HCT116 (cell line): Measurements from ENCODE around the gene DNAJC18. TPM values are rescaled to one million over a fixed set of nuclear protein-coding genes. Genes with fewer than 3 reads are reported as not detected.
"Not testable (repeated sequence)": the region's sequence is repeated elsewhere in the genome, so short reads cannot be mapped to it uniquely, and the experiment has no call there.

Source experiments
- ATAC-seq: fragments of 200-7000 bp; cut with Tn5 transposase; 2 replicates; pipeline ENCODE4 v1.9.1; 2020; ENCODE audit warnings: mild to moderate bottlenecking, moderate library complexity
- BruUV-seq: library from RNA; stranded (reverse); fragments of 400-500 nt; replicated peaks from 2 replicates; lab custom pipeline; 2021; lab: Mats Ljungman, UMichigan
- CTCF ChIA-PET: fragments of 300-600 bp; sonication (Branson Sonifier 250); formaldehyde crosslinking; loops from one replicate; lab custom pipeline; 2021; ENCODE audit warnings: antibody characterized with exemption; lab: Charles Lee
- POLR2A ChIA-PET: fragments of 300-600, 350-600 bp; sonication (Branson Sonifier 250); formaldehyde crosslinking; loops from one replicate; lab custom pipeline; 2021; ENCODE audit warnings: antibody characterized with exemption; lab: Charles Lee
- RAD21 ChIA-PET, 2 experiments: fragments of 300-600 bp; sonication (Branson Sonifier 250); formaldehyde crosslinking; loops; one replicate each; lab custom pipeline; 2023; ENCODE audit warnings: low total read pairs in 2 of 2; ENCODE audit not compliant: uncharacterized antibody in 2 of 2, unreplicated experiment in 2 of 2, low non-redundant PET in 1 of 2; lab: Charles Lee
- DNase-seq: peaks from one replicate; pipeline ENCODE4 v3.0.0-alpha.2; 2010; ENCODE audit warnings: low read depth, low spot score
- H2AFZ ChIP-seq: fragments of 200-600 bp; shearing (Covaris generic), sonication (generic); 2 replicates; pipeline ENCODE4 v1.6.1; 2017; ENCODE audit warnings: low read depth, mixed run types, mixed read lengths, antibody characterized with exemption, low read length; ENCODE audit not compliant: poor library complexity, severe bottlenecking
- H3K27ac ChIP-seq: 2 replicates; pipeline ENCODE4 v1.5.1; 2012; ENCODE audit warnings: low read depth, low read length
- H3K27me3 ChIP-seq: fragments of 200-600 bp; sonication (generic); 2 replicates; pipeline ENCODE4 v1.6.1; 2016; ENCODE audit warnings: mixed run types, low read length, mixed read lengths; ENCODE audit not compliant: insufficient read depth
- H3K36me3 ChIP-seq, 2 experiments: fragments of 200-500 bp in 1 of 2; fragments of 200-600 bp in 1 of 2; sonication (Bioruptor generic) in 1 of 2; sonication (generic) in 1 of 2; 2 replicates each; pipeline versions ENCODE4 v1.5.1 to v1.6.1; 2014 to 2016; ENCODE audit warnings: low read length in 2 of 2, inconsistent platforms in 1 of 2, mixed read lengths in 1 of 2, mixed run types in 1 of 2; ENCODE audit not compliant: insufficient read depth in 2 of 2, control insufficient read depth in 1 of 2
- H3K4me1 ChIP-seq, 2 experiments: fragments of 200-600 bp in 1 of 2; sonication (generic) in 1 of 2; 2 replicates each; pipeline versions ENCODE4 v1.5.1 to v1.6.1; 2012 to 2017; ENCODE audit warnings: low read length in 2 of 2, inconsistent platforms in 1 of 2, mild to moderate bottlenecking in 1 of 2, mixed read lengths in 1 of 2, mixed run types in 1 of 2, moderate library complexity in 1 of 2; ENCODE audit not compliant: insufficient read depth in 2 of 2, control insufficient read depth in 1 of 2
- H3K4me2 ChIP-seq: fragments of 200-600 bp; sonication (generic); 2 replicates; pipeline ENCODE4 v1.6.1; 2017; ENCODE audit warnings: mixed run types, low read length, mixed read lengths
- H3K4me3 ChIP-seq, 2 experiments: fragments of 200-600 bp in 1 of 2; sonication (generic) in 1 of 2; replicated peaks in 1 of 2; 2 replicates each; pipeline ENCODE4 v1.5.1; 2011 to 2016; ENCODE audit warnings: low read length in 2 of 2, control low read depth in 1 of 2, low read depth in 1 of 2, mild to moderate bottlenecking in 1 of 2, mixed read lengths in 1 of 2, mixed run types in 1 of 2
- H3K79me2 ChIP-seq: fragments of 200-600 bp; sonication (generic); 2 replicates; pipeline ENCODE4 v1.6.1; 2017; ENCODE audit warnings: mild to moderate bottlenecking, mixed run types, low read length, moderate library complexity, mixed read lengths; ENCODE audit not compliant: insufficient read depth
- H3K9ac ChIP-seq: fragments of 200-600 bp; sonication (generic); 2 replicates; pipeline ENCODE4 v1.6.1; 2016; ENCODE audit warnings: low read length, mixed read lengths
- H3K9me2 ChIP-seq: fragments of 200-600 bp; sonication (generic), shearing (Covaris generic); 2 replicates; pipeline ENCODE4 v1.6.1; 2017; ENCODE audit warnings: mixed run types, mild to moderate bottlenecking, moderate library complexity; ENCODE audit not compliant: insufficient read depth
- H3K9me3 ChIP-seq, 2 experiments: fragments of 200-500 bp in 1 of 2; fragments of 200-600 bp in 1 of 2; sonication (Bioruptor generic) in 1 of 2; sonication (generic) in 1 of 2; 2 replicates each; pipeline ENCODE4 v1.6.1; 2014 to 2017; ENCODE audit warnings: low read length in 2 of 2, mixed read lengths in 2 of 2, inconsistent platforms in 1 of 2, low read depth in 1 of 2, mild to moderate bottlenecking in 1 of 2, mixed run types in 1 of 2, moderate library complexity in 1 of 2; ENCODE audit not compliant: control insufficient read depth in 1 of 2, insufficient read depth in 1 of 2
- H4K20me1 ChIP-seq: fragments of 200-600 bp; sonication (generic), shearing (Covaris generic); 2 replicates; pipeline ENCODE4 v1.6.1; 2017; ENCODE audit warnings: mixed run types, mild to moderate bottlenecking, moderate library complexity; ENCODE audit not compliant: insufficient read depth
- EZH2 ChIP-seq: fragments of 200-600 bp; sonication (generic); IDR thresholded peaks from 2 replicates; pipeline ENCODE4 v1.6.1; 2017; ENCODE audit warnings: antibody characterized with exemption, mixed run types
- POLR2AphosphoS5 ChIP-seq: IDR thresholded peaks from 2 replicates; pipeline ENCODE4 v1.6.1; 2011; ENCODE audit warnings: mild to moderate bottlenecking, low read depth, low read length, moderate library complexity
- SP1 ChIP-seq: IDR thresholded peaks from 2 replicates; pipeline ENCODE4 v1.6.1; 2012; ENCODE audit warnings: low read depth
- intact Hi-C: fragments of 100-400 bp; cut with micrococcal nuclease; formaldehyde crosslinking; loops from 2 replicates; pipeline ENCODE4 v1.10.0; 2022
- total RNA-seq: library from RNA; stranded (reverse); gene quantifications from one replicate; pipeline ENCODE4 v1.2.1, GENCODE V29; 2021; ENCODE audit not compliant: unreplicated experiment

The DNAJC18 gene
- total RNA-seq, 1 experiment from 2014 or later: 5.7 TPM

DNA sequence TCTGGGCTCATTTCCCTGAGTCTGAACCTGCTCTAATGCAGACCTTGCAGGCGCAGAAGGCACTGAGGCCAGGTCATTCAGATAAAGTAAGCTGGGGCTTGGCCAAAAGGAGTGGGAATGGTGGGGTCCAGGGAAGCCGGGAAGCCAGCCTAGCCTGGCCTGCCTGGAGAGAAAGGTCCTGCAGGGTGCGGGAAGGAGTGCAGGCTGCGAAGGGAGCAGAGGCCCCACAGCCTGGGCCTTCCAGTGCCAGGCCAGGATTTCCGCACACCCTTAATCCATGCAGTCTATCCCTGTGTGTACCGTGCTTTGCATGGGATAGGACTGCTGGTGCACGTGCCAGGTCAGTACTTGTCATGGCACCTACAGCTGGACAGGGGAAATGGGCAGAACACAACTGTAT, 46.9 kb upstream of the DNAJC18 start:
- Histone ChIP-seq H3K79me2 (no peaks in the 10 kb centered on the region), H3K4me2 (no peak overlapping the region), H2AFZ (no peak overlapping the region), H3K9me3 (no peaks in the 10 kb centered on the region), H3K27me3 (no peaks in the 10 kb centered on the region), H3K4me3 (no peak overlapping the region), H3K9ac (no peak overlapping the region), H4K20me1 (no peaks in the 10 kb centered on the region), H3K9me2 (no peaks in the 10 kb centered on the region), H3K27ac (no peak overlapping the region), H3K36me3 (no peaks in the 10 kb centered on the region), H3K4me1 (peaks cover 19 to 23% of the 10 kb centered on the region in 2 experiments)
- no peak for DNase-seq
- ChIA-PET CTCF (no interaction called here), POLR2A (no interaction called here), RAD21 (interaction anchor here in 1 of 2 experiments (0.7 kb wide), 1 partner anchor 62 kb away, joined by 3 read pairs; no protein-coding TSS in a partner anchor)
- intact Hi-C loops: no loop called here
- ATAC-seq: no peak
- BruUV-seq: no TSS peak
- TF ChIP-seq EZH2 (no peak), POLR2AphosphoS5 (no peak)

DNA sequence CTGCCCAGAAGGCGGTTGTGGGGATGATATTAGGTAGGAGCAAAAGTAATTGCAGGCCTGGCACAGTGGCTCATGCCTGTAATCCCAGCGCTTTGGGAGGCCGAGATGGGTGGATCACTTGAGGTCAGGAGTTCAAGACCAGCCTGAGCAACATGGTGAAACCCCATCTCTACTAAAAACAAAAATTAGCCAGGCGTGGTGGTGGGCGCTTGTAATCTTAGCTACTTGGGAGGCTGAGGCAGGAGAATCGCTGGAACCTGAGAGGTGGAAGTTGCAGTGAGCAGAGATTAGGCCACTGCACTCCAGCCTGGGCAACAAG, 43.5 kb upstream of the DNAJC18 start:
- H3K4me2 ChIP-seq: peak overlapping the region; percentile 68
- POLR2A ChIA-PET: interaction anchor here (1.1 to 1.5 kb wide), 4 partner anchors 9 to 78 kb away, joined by 3 to 7 read pairs (median 4); partner anchors contain the start of genes DNAJC18 and UBE2D2
- CTCF ChIA-PET: interaction anchor here (1.8 kb wide), 1 partner anchor 31 kb away, joined by 8 read pairs; no protein-coding TSS in a partner anchor
- intact Hi-C loops, H4K20me1 ChIP-seq, H3K79me2 ChIP-seq, H3K9me3 ChIP-seq, H3K9me2 ChIP-seq, BruUV-seq, H3K36me3 ChIP-seq, H3K27me3 ChIP-seq, ATAC-seq, DNase-seq: not testable (repeated sequence)
- 0 out of 2 replicates have a peak, but pooled peaks have one; percentile 7 for TF ChIP-seq SP1
- RAD21 ChIA-PET: interaction anchor here in 1 of 2 experiments (1.3 kb wide), 1 partner anchor 31 kb away, joined by 3 read pairs; no protein-coding TSS in a partner anchor
- H2AFZ ChIP-seq: peak overlapping the region; percentile 73
- H3K4me3 ChIP-seq: peak overlapping the region; percentile 40 to 54; a peak in 3 of 4 replicates
- peak overlapping the region; percentile 61 for H3K9ac ChIP-seq
- peak overlapping the region; percentile 94 for H3K27ac ChIP-seq
- peaks cover 26 to 30% of the 10 kb centered on the region in 2 experiments for H3K4me1 ChIP-seq
